ENCODE measurements around the gene FAXDC2. TPM values are rescaled to one million over a fixed set of nuclear protein-coding genes. Genes with fewer than 3 reads are reported as not detected.
A peak's percentile ranks its signal among the peaks of the same experiment; 100 is the strongest.

Gene FAXDC2
- total and polyA plus RNA-seq, 2 of the 13 experiments (the other 11 are each of a cell fraction or from before 2014, with no cell fraction given), result 4.7 to 58.8 TPM

DNA sequence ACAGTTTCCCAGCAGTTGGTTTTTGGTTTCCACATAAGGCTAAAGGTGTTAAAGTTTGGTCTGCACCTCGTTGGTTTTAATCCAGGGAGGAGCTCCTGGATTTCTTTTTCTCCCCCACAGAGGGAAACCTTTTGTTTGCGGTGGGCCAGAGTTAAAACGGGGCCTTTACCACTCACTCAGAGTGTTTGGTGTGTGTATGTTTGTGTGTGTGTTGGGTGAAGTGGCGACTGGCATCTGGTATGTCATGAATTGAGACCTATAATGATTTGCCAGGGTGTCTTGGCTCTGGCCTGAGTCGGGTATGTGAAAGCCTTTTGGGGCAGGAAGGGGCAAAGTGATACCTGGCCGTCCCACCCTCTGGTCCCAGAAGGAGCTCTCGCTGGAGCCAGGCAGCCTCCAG is 30.9 kb downstream of the FAXDC2 start:
- TF ChIP-seq MAFK (conservative IDR thresholded peaks at IDR 0.05 in 1 of 2, IDR thresholded peaks at IDR 0.05 in 1 of 2; ENCODE audit: low read length in 2 of 2) (no peak), RBM22 (optimal IDR thresholded peaks at IDR 0.05; ENCODE audit: low read length) (peak; percentile 8), ZSCAN12 (CRISPR knock-in tag; IDR thresholded peaks at IDR 0.05) (no peak), ZFP36 (IDR thresholded peaks at IDR 0.05; ENCODE audit: borderline replicate concordance, low read depth, low read length, partially characterized antibody) (no peak), ISX (CRISPR knock-in tag; conservative IDR thresholded peaks at IDR 0.05) (no peak), POLR2G (IDR thresholded peaks at IDR 0.05; ENCODE audit: low read depth, low read length) (peak; percentile 63), NR2C2 (CRISPR knock-in tag; IDR thresholded peaks at IDR 0.05; ENCODE audit: borderline replicate concordance) (no peak), GZF1 (CRISPR knock-in tag; IDR thresholded peaks at IDR 0.05) (no peak), ARNT (IDR thresholded peaks at IDR 0.05) (no peak), ZNF264 (CRISPR knock-in tag; IDR thresholded peaks at IDR 0.05) (no peak)
- TF ChIP-seq, protein P1, sequence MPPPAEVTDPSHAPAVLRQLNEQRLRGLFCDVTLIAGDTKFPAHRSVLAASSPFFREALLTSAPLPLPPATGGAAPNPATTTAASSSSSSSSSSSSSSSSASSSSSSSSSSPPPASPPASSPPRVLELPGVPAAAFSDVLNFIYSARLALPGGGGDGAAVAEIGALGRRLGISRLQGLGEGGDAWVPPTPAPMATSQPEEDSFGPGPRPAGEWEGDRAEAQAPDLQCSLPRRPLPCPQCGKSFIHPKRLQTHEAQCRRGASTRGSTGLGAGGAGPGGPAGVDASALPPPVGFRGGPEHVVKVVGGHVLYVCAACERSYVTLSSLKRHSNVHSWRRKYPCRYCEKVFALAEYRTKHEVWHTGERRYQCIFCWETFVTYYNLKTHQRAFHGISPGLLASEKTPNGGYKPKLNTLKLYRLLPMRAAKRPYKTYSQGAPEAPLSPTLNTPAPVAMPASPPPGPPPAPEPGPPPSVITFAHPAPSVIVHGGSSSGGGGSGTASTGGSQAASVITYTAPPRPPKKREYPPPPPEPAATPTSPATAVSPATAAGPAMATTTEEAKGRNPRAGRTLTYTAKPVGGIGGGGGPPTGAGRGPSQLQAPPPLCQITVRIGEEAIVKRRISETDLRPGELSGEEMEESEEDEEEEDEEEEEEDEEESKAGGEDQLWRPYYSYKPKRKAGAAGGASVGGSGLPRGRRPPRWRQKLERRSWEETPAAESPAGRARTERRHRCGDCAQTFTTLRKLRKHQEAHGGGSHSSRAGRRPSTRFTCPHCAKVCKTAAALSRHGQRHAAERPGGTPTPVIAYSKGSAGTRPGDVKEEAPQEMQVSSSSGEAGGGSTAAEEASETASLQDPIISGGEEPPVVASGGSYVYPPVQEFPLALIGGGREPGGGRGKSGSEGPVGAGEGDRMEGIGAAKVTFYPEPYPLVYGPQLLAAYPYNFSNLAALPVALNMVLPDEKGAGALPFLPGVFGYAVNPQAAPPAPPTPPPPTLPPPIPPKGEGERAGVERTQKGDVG (CRISPR knock-in tag; IDR thresholded peaks at IDR 0.05; ENCODE audit: borderline replicate concordance), result no peak
- ChIA-PET CTCF (ENCODE audit: low intra/inter-chr PET ratio, low total read pairs) (no interaction called here), POLR2A (interaction anchor here (0.6 to 1.0 kb wide), 2 partner anchors 23 to 31 kb away, joined by 3 read pairs; partner anchors contain the start of gene FAXDC2)
- no peak for ATAC-seq
- H3K4me1 ChIP-seq (ENCODE audit: insufficient read depth, low read length), result peaks cover 49% of the 10 kb centered on the region
- no peaks in the 10 kb centered on the region for H3K9me3 ChIP-seq (ENCODE audit: low read length)
- intact Hi-C loops (cut with micrococcal nuclease; ENCODE audit: unreplicated experiment) (loop anchor here (5.0 kb wide), 1 partner anchor 38 kb away; the partner anchor contains the start of gene CNOT8), in situ Hi-C loops (cut with HindIII; ENCODE audit: extremely low pct_ligation_motif_present, low pct_unique_long_range_greater_than_20kb) (no loop called here)
- no peak overlapping the region for H2AFZ ChIP-seq (ENCODE audit: low read length)
- H3K36me3 ChIP-seq (replicated peaks in 1 of 2; ENCODE audit: control insufficient read depth in 1 of 2, insufficient read depth in 2 of 2, low read length in 2 of 2), result peaks cover 13 to 56% of the 10 kb centered on the region in 2 experiments
- H3K27ac ChIP-seq (ENCODE audit: extremely low read length, insufficient read depth, low read length), result no peak overlapping the region
- no peaks in the 10 kb centered on the region for H3K79me2 ChIP-seq (ENCODE audit: insufficient read depth, low read length)
- WGBS (ENCODE audit: low lambda C conversion rate), result 91% methylated on average over 7 of the region's 7 CpGs
- peaks cover 7% of the 10 kb centered on the region for H4K20me1 ChIP-seq (ENCODE audit: insufficient read depth, low read length)
- H3K4me2 ChIP-seq (ENCODE audit: low read depth, low read length), result no peak overlapping the region
- H3K9ac ChIP-seq (ENCODE audit: insufficient read depth, low read depth, low read length), result no peak overlapping the region
- H3K4me3 ChIP-seq (replicated peaks in 1 of 3; ENCODE audit: insufficient read depth in 1 of 3, low read depth in 2 of 3, low read length in 3 of 3), result no peak overlapping the region
- no peaks in the 10 kb centered on the region for H3K27me3 ChIP-seq (ENCODE audit: control insufficient read depth in 1 of 2, insufficient read depth in 2 of 2, low read length in 2 of 2)
- DNase-seq (ENCODE audit: low spot score), result no peak
- BruUV-seq (replicated peaks), result no TSS peak
- FAIRE-seq, result no peak

Data from HepG2 (cell line).